Heart right ventricle (tissue), 16 donors: Measurements from ENCODE around the gene MS4A10. TPM values are rescaled to one million over a fixed set of nuclear protein-coding genes. Genes with fewer than 3 reads are reported as not detected.
"Not testable (repeated sequence)": the region's sequence is repeated elsewhere in the genome, so short reads cannot be mapped to it uniquely, and the experiment has no call there.

Source experiments
- ATAC-seq, 8 donors: fragments of 200-7000 bp; cut with Tn5 transposase; one replicate each; pipeline ENCODE4 v1.9.1; 2020; ENCODE audit warnings: mild to moderate bottlenecking in 8 of 8, moderate library complexity in 8 of 8, moderate number of reproducible peaks in 1 of 8
- DNase-seq, 2 donors: peaks; one replicate each; pipeline ENCODE4 v3.0.0-alpha.2; 2020
- H3K27ac ChIP-seq, 10 donors: fragments of 200-600 bp; sonication (generic) in 2 of 10; one replicate each; pipeline versions ENCODE4 v1.5.0 to v1.8.0; 2020 to 2022; ENCODE audit warnings: mild to moderate bottlenecking in 3 of 10
- H3K27me3 ChIP-seq, 7 donors: fragments of 200-600 bp; one replicate each; pipeline ENCODE4 v1.8.0; 2021 to 2022; ENCODE audit warnings: mild to moderate bottlenecking in 2 of 7
- H3K36me3 ChIP-seq, 9 donors: fragments of 200-600 bp; sonication (generic) in 1 of 9; one replicate each; pipeline versions ENCODE4 v1.5.0 to v1.8.0; 2020 to 2022; ENCODE audit warnings: mild to moderate bottlenecking in 2 of 9
- H3K4me1 ChIP-seq, 9 donors: fragments of 200-600 bp; sonication (generic) in 1 of 9; one replicate each; pipeline versions ENCODE4 v1.5.0 to v1.8.0; 2020 to 2022; ENCODE audit warnings: mild to moderate bottlenecking in 4 of 9
- H3K4me3 ChIP-seq, 10 donors: fragments of 200-600 bp; sonication (generic) in 2 of 10; one replicate each; pipeline versions ENCODE4 v1.5.0 to v1.8.0; 2020 to 2022; ENCODE audit warnings: mild to moderate bottlenecking in 7 of 10, moderate library complexity in 2 of 10
- H3K9me3 ChIP-seq, 11 donors: fragments of 200-600 bp in 10 of 11; sonication (generic) in 2 of 11; one replicate each; pipeline versions ENCODE4 v1.5.0 to v1.8.0; 2013 to 2022; ENCODE audit warnings: mild to moderate bottlenecking in 2 of 11, control low read depth in 1 of 11, moderate library complexity in 1 of 11
- WGBS, 2 donors: extraction: QIAGEN DNeasy Blood & Tissue Kit; methylation state at CpG; one replicate each; pipeline ENCODE4 v1.1.7; 2013; ENCODE audit warnings: inconsistent platforms in 1 of 2; 5-methylcytosine and 5-hydroxymethylcytosine counted together
- intact Hi-C, 10 donors: fragments of 100-400 bp; cut with DNase I; formaldehyde crosslinking; loops; one replicate each; pipeline versions ENCODE4 v1.11.1 to v1.14.2; 2022
- polyA plus RNA-seq, 2 donors: library from polyadenylated mRNA; stranded (reverse); fragments of 200-250 nt; gene quantifications; one replicate each; pipeline ENCODE4 v1.2.3, GENCODE V29; 2013
- total RNA-seq, 10 donors: library from RNA; stranded (reverse); fragmentation: NEBNext Ultra II Directional in 3 of 10; extraction: Animal tissue kit (Norgen Biotek cat#: 25700) in 3 of 10; gene quantifications; one replicate each; pipeline versions ENCODE4 v1.2.1 to v1.2.4, GENCODE V29; 2021 to 2023
- TF ChIP-seq, protein P1 (sequence below), 9 donors: fragments of 200-600 bp; sonication (generic) in 2 of 9; IDR thresholded peaks; one replicate each; pipeline versions ENCODE4 v1.5.0 to v1.8.0; 2021 to 2022; ENCODE audit warnings: antibody characterized with exemption in 9 of 9, mild to moderate bottlenecking in 5 of 9, moderate library complexity in 1 of 9
- donor health status: Arrhythmogenic right ventricular cardiomyopathy.
- donor health status: ischemic (EF 13 %, LVEDD 7.1; RV severe dilation, severe dysfunction).
- donor health status: healthy with polysubstance abuse.
- donor health status: DM: no; HTN: yes; CAD: no.
- donor health status: DM: no; HTN: no; CAD: no.
- donor health status: ischemic (EF 25% LVEDD 6.9; RV normal size, moderate dysfunction).
- donor health status: ischemic (EF 25% LVEDD 5.7; RV mildly dilated, moderate dysfunction).
- donor health status: healthy.
- donor health status: DM: yes; HTN: yes; CAD: no.
- donor health status: Ischemic cardiomyopathy.
- donor health status: ischemic (EF 35%, LVEDD 5.7; RV mildly dilated, moderate dysfunction).
- donor health status: nonischemic (EF 11% LVEDD 7.7; RV severe dilation, severe dysfunction).
- donor health status: DM: yes; HTN: yes; CAD: no.
- donor health status: PGD.
- donor health status: ischemic (EF 29% LVEDD 5.4; RV normal size, mild dysfunction).
- donor health status: nonischemic (EF 23%, LVEDD 6.1; RV moderate dilation, normal function).

MS4A10 gene
- total and polyA plus RNA-seq, 12 donors = not detected

DNA sequence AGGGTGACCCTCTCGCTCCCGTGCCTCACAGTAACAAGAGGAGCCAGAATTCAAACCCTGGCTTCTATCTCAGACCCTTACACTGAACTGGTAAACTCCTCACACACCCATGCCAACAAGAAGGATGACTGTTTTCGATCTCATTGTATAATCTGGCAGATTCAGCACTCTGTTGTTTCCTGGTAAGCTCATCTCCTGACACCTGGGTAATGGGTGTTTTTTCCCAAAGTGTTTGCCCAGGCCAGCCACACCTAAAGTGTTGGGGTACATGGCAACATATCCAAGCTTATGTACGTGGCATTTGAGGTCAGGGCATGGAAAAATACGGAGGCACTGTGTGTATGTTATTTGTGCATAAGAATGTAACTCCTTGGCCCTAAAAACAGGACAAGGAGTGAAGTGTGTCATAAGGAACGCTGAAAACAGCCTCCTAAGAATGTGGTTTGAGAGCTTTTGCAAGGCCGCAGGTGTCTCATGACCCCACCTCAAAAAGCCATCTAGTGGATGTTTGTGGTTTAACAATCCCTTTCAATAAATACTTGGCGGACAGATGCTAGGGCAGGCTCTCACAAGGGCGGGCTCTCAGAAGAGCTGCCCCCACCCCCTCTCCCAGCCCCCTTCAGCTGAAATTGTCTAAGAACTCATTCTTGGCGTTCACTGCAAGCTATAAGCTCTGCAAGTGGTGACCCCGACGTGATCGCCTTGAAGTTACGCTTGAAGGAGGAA is 28.7 kb upstream of the MS4A10 start, which contains the start of gene MS4A15:
TSS of gene MS4A15 (plus strand) at position 561 of the 726 bp plus-strand sequence. CDS start 6,867 bp downstream, outside the sequence.
- peaks cover 0 to 5% (median 0%) of the 10 kb centered on the region in 11 donors for H3K9me3 ChIP-seq
- no peaks in the 10 kb centered on the region for H3K36me3 ChIP-seq
- H3K27me3 ChIP-seq = peaks cover 0 to 59% (median 36%) of the 10 kb centered on the region in 7 donors
- TF ChIP-seq, protein P1, sequence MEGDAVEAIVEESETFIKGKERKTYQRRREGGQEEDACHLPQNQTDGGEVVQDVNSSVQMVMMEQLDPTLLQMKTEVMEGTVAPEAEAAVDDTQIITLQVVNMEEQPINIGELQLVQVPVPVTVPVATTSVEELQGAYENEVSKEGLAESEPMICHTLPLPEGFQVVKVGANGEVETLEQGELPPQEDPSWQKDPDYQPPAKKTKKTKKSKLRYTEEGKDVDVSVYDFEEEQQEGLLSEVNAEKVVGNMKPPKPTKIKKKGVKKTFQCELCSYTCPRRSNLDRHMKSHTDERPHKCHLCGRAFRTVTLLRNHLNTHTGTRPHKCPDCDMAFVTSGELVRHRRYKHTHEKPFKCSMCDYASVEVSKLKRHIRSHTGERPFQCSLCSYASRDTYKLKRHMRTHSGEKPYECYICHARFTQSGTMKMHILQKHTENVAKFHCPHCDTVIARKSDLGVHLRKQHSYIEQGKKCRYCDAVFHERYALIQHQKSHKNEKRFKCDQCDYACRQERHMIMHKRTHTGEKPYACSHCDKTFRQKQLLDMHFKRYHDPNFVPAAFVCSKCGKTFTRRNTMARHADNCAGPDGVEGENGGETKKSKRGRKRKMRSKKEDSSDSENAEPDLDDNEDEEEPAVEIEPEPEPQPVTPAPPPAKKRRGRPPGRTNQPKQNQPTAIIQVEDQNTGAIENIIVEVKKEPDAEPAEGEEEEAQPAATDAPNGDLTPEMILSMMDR (IDR thresholded peaks at IDR 0.05) = no peak
- no peak within 1 kb of the TSS for H3K27ac ChIP-seq
- intact Hi-C loops = no loop called here
- WGBS, 2 donors = 51 to 59% methylated on average over 14 of the region's 14 CpGs
- no peak within 1 kb of the TSS for H3K4me3 ChIP-seq
- peaks cover 0 to 11% (median 0%) of the 10 kb centered on the region in 9 donors for H3K4me1 ChIP-seq
- ATAC-seq (no peak), DNase-seq (no peak)

DNA sequence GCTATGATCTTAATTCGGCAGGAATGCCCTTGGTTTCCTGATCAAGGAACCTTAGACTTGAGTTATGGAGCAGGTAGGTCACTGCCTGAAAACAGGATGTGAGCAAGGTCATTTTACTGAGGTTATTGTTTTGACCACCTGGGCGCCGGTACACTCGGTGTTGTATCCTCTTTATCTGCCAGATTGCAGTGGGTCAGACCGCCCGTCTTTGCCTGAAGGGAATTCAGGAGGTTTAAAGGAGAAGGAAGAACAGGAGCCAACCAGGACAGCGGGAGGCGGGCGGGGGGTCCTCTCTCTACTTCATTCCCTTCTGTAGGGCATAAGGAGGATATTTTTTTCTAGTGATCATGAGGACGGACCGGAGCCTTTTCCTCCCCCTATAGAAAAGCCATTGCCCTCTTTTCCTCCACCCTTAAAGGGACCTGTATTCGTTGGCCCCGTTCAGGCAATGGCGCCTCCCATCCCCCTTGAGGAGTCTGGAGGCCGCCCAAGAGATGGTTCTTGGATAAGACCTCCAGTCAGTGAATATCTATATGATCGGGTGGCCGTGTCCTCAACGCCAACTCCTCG is 27.8 kb upstream of the MS4A10 start:
- 86 to 93% methylated on average over 19 of the region's 19 CpGs for WGBS, 2 donors
- Histone ChIP-seq H3K27me3 (peaks cover 0 to 50% (median 28%) of the 10 kb centered on the region in 7 donors), H3K4me1 (peaks cover 0 to 11% (median 0%) of the 10 kb centered on the region in 9 donors), H3K36me3 (no peaks in the 10 kb centered on the region), H3K9me3 (peaks cover 0 to 5% (median 0%) of the 10 kb centered on the region in 11 donors), H3K27ac (no peak overlapping the region), H3K4me3 (no peak overlapping the region)
- ATAC-seq (no peak), DNase-seq (no peak)
- TF ChIP-seq, protein P1 (IDR thresholded peaks at IDR 0.05) = no peak
- intact Hi-C loops = no loop called here

DNA sequence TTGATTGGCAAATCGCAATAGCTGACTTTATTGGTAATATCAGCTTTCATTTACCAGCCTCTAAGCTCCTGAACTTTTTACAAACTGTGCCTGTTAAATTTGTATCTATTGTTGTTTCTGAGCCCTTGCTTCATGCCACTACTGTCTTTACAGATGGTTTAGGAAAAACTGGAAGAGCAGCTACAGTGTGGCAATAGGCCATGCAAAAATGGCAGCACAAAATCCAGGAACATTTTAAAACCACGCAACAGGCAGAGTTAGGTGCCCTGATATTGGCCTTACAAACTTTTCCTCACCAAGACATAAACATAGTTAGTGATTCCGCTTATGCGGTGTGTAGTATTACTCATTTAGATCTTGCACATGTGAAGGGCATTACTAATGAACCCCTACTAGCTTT is 26.5 kb upstream of the MS4A10 start:
- ATAC-seq, H3K36me3 ChIP-seq, H3K9me3 ChIP-seq, H3K4me3 ChIP-seq, intact Hi-C loops, H3K27ac ChIP-seq, DNase-seq: not testable (repeated sequence)
- 93 to 97% methylated on average over 4 of the region's 4 CpGs for WGBS, 2 donors
- peaks cover 0 to 47% (median 34%) of the 10 kb centered on the region in 7 donors for H3K27me3 ChIP-seq
- peaks cover 0 to 11% (median 0%) of the 10 kb centered on the region in 9 donors for H3K4me1 ChIP-seq

DNA sequence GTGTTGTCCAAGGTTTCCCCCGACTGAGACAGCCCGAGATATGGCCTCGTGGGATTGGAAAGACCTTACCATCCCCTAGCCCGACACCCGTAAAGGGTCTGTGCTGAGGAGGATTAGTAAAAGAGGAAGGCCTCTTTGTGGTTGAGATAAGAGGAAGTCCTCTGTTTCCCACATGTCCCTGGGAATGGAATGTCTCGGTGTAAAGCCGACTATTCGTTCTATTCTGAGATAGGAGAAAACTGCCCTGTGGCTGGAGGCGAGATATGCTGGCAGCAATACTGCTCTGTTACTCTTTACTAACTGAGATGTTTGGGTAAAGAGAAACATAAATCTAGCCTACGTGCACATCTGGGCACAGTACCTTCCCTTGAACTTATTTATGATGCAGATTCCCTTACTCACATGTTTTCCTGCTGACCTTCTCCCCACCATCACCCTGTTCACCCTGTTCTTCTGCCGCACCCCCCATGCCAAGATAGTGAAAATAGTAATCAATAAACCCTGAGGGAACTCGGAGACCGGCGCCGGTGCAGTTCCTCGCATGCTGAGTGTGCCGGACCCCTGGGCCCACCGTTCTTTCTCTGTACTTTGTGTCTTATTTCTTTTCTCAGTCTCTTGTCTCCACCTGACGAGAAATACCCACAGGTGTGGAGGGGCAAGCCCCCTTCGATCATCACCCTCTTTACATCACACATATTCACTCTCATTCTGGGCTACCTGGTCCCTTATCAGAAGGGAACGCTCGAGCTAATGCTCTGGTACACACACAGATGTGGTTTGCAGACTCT is 25.5 kb upstream of the MS4A10 start:
- intact Hi-C loops, H3K27ac ChIP-seq, ATAC-seq, H3K9me3 ChIP-seq, H3K36me3 ChIP-seq, DNase-seq, H3K4me3 ChIP-seq: not testable (repeated sequence)
- peaks cover 0 to 11% (median 0%) of the 10 kb centered on the region in 9 donors for H3K4me1 ChIP-seq
- 53 to 54% methylated on average over 22 of the region's 22 CpGs for WGBS, 2 donors
- H3K27me3 ChIP-seq = peaks cover 0 to 53% (median 29%) of the 10 kb centered on the region in 7 donors
